HL-60 (cell line): ENCODE measurements around the gene CDS2.

Source experiments
- DNase-seq, 2 experiments: peaks; one replicate each; pipeline ENCODE4 v3.0.0-alpha.2; 2010 to 2020; ENCODE audit warnings: low read depth in 1 of 2, low spot score in 1 of 2
- H3K27ac ChIP-seq: fragments of 250-450 bp; sonication (Bioruptor Pico); replicated peaks from 2 replicates; pipeline ENCODE4 v1.5.1; 2020; ENCODE audit warnings: mild to moderate bottlenecking, moderate library complexity
- H3K27me3 ChIP-seq: fragments of 250-450 bp; sonication (Bioruptor Pico); 2 replicates; pipeline ENCODE4 v1.5.1; 2021; ENCODE audit warnings: mild to moderate bottlenecking, moderate library complexity; ENCODE audit not compliant: insufficient read depth, poor library complexity, severe bottlenecking
- H3K4me3 ChIP-seq: replicated peaks from 2 replicates; pipeline ENCODE4 v1.5.1; 2011; ENCODE audit warnings: mild to moderate bottlenecking, control low read depth, low read length; ENCODE audit not compliant: insufficient read depth
- GABPA ChIP-seq: IDR thresholded peaks from 2 replicates; pipeline ENCODE4 v1.6.1; 2012; ENCODE audit warnings: low read depth
- POLR2AphosphoS5 ChIP-seq: IDR thresholded peaks from 2 replicates; pipeline ENCODE4 v1.6.1; 2012; ENCODE audit warnings: low read depth
- SPI1 ChIP-seq: IDR thresholded peaks from 2 replicates; pipeline ENCODE4 v1.6.1; 2012; ENCODE audit warnings: low read depth, mild to moderate bottlenecking, borderline replicate concordance
- TF ChIP-seq, protein P1 (sequence below): IDR thresholded peaks from 2 replicates; pipeline ENCODE4 v1.6.1; 2012; ENCODE audit warnings: low read depth; ENCODE audit not compliant: insufficient replicate concordance
- TF ChIP-seq, protein P2 (sequence below): IDR thresholded peaks from one replicate; pipeline ENCODE4 v1.5.1; 2011; ENCODE audit warnings: low read length, control low read depth, inconsistent platforms; ENCODE audit not compliant: insufficient read depth

CDS2 gene

DNA sequence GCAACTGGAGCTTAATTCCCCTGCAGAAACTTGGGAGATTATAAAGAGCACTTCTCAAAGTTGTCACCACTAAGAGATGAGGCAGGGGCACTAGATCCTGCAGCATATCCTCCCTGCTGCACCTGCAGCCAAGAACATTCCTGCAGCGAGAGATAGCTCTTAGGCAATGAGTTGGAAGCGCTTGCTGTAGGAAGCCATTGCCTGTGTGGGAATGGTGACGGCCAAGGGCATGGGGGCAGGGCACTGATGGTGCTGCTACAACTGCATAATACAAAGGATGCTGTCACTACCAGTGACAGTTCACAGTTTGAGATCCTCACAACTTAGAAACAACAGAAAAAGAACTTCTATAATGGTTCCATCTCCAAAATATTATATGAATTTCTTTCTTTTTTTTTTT lies 89.9 kb downstream of the CDS2 start:
- H3K27ac ChIP-seq: no peak overlapping the region
- no peak for DNase-seq
- TF ChIP-seq POLR2AphosphoS5 (no peak), SPI1 (no peak), GABPA (no peak)
- TF ChIP-seq, protein P1, sequence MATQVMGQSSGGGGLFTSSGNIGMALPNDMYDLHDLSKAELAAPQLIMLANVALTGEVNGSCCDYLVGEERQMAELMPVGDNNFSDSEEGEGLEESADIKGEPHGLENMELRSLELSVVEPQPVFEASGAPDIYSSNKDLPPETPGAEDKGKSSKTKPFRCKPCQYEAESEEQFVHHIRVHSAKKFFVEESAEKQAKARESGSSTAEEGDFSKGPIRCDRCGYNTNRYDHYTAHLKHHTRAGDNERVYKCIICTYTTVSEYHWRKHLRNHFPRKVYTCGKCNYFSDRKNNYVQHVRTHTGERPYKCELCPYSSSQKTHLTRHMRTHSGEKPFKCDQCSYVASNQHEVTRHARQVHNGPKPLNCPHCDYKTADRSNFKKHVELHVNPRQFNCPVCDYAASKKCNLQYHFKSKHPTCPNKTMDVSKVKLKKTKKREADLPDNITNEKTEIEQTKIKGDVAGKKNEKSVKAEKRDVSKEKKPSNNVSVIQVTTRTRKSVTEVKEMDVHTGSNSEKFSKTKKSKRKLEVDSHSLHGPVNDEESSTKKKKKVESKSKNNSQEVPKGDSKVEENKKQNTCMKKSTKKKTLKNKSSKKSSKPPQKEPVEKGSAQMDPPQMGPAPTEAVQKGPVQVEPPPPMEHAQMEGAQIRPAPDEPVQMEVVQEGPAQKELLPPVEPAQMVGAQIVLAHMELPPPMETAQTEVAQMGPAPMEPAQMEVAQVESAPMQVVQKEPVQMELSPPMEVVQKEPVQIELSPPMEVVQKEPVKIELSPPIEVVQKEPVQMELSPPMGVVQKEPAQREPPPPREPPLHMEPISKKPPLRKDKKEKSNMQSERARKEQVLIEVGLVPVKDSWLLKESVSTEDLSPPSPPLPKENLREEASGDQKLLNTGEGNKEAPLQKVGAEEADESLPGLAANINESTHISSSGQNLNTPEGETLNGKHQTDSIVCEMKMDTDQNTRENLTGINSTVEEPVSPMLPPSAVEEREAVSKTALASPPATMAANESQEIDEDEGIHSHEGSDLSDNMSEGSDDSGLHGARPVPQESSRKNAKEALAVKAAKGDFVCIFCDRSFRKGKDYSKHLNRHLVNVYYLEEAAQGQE: no peak
- TF ChIP-seq, protein P2, sequence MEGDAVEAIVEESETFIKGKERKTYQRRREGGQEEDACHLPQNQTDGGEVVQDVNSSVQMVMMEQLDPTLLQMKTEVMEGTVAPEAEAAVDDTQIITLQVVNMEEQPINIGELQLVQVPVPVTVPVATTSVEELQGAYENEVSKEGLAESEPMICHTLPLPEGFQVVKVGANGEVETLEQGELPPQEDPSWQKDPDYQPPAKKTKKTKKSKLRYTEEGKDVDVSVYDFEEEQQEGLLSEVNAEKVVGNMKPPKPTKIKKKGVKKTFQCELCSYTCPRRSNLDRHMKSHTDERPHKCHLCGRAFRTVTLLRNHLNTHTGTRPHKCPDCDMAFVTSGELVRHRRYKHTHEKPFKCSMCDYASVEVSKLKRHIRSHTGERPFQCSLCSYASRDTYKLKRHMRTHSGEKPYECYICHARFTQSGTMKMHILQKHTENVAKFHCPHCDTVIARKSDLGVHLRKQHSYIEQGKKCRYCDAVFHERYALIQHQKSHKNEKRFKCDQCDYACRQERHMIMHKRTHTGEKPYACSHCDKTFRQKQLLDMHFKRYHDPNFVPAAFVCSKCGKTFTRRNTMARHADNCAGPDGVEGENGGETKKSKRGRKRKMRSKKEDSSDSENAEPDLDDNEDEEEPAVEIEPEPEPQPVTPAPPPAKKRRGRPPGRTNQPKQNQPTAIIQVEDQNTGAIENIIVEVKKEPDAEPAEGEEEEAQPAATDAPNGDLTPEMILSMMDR: no peak
- no peak overlapping the region for H3K4me3 ChIP-seq
- H3K27me3 ChIP-seq: no peaks in the 10 kb centered on the region

- no peak for DNase-seq
- TF ChIP-seq, protein P1: no peak
- TF ChIP-seq POLR2AphosphoS5: no peak
- TF ChIP-seq, protein P2: no peak
- no peak for TF ChIP-seq SPI1
- no peak for TF ChIP-seq GABPA
- Histone ChIP-seq H3K4me3 (no peak overlapping the region), H3K27ac (no peak overlapping the region), H3K27me3 (no peaks in the 10 kb centered on the region)
These were observed 90.8 kb downstream of the CDS2 start for GRCh38 chr20:5217616-5218015.

GRCh38 chr20:5220321-5221060 lies 93.7 kb downstream of the CDS2 start:
- no peak for TF ChIP-seq SPI1
- TF ChIP-seq, protein P1: no peak
- TF ChIP-seq, protein P2: no peak
- TF ChIP-seq POLR2AphosphoS5: no peak
- no peak for TF ChIP-seq GABPA
- no peaks in the 10 kb centered on the region for H3K27me3 ChIP-seq
- no peak overlapping the region for H3K4me3 ChIP-seq
- no peak overlapping the region for H3K27ac ChIP-seq
- DNase-seq: peak in 1 of 2 experiments; percentile 5
